GM19025 (cell line): ENCODE measurements around the gene ASTN2.

Experiments used
- ATAC-seq: cut with Tn5 transposase; IDR thresholded peaks from one replicate; pipeline ENCODE4 v1.9.1; 2021; ENCODE audit warnings: mild to moderate bottlenecking, low read depth, moderate library complexity; ENCODE audit not compliant: unreplicated experiment

Gene ASTN2

DNA sequence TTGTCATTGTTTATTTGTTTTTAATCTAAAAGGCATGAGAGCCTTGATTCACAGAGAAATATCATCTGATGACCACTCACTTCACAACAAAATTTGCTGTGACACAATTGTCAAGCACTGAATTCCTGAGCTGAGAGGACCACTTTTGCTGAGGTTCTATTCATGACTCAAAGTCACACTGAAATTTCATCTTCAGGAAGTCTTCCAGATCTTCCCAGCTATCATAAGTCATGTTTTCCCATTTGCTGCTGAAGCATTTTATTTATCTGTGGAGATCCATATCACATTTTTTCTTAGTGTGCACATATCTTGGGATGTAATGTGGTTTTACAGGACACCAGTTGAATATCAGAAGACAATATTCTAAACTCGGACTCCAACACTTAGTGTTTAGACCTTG lies 982.8 kb downstream of the ASTN2 start:
- no peak for ATAC-seq

DNA sequence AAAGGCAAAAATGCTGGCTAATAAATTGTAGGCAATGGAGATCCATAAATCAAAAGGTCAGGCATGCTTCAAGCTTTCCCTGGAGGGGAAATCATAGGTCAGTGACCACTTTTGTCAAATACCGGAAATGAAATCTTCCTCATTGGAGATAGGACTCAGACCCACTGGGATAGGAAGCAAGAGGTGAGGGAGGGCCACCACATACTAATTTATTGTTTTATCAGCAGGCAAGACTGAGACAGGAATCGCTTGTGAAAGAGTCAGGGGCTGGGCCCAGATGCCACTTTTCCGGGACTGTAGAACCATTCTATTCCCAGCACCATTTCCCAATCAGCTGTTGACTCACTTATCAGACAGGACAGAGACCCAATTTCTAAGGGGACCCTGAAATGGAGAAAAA lies 984.0 kb downstream of the ASTN2 start:
- no peak for ATAC-seq

DNA sequence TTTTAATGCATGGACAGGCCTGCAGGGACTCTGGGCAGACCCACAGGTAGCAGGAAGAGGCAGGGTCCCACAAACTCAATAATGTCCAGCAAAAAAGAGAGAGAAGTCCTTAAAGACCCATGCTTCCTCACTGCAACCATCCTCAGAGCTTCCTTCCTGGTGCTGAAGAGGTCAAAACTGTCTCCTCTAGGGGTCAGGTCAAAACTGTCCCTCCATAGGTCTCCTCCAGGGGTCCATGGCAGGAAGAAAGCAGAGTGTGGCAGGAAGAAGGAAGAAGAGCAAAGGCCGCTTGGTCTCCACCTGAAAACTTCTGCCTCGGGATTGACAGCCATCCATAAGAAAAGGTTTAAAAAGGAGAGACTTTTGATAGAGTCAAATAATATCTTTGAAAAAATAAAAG lies 989.6 kb downstream of the ASTN2 start:
- ATAC-seq = no peak

DNA sequence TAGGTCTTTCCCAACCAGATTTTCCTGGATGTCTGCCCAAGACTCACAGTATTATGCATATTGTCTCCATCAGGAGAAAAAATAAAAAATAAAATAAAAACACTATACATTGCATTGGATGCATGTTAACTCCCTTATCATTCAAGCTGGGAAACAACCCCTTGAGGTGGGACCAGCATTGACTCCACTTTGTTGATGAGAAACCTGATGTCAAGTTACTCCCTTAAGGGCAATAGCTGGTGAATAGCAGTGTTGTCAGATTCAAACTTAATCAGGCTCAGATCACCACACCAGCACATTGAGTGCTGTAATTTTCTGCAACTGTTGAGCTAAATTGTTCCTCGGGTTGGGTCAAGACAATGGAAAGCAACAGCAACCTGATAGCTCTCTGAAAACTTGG lies 991.7 kb downstream of the ASTN2 start:
- ATAC-seq = no peak

DNA sequence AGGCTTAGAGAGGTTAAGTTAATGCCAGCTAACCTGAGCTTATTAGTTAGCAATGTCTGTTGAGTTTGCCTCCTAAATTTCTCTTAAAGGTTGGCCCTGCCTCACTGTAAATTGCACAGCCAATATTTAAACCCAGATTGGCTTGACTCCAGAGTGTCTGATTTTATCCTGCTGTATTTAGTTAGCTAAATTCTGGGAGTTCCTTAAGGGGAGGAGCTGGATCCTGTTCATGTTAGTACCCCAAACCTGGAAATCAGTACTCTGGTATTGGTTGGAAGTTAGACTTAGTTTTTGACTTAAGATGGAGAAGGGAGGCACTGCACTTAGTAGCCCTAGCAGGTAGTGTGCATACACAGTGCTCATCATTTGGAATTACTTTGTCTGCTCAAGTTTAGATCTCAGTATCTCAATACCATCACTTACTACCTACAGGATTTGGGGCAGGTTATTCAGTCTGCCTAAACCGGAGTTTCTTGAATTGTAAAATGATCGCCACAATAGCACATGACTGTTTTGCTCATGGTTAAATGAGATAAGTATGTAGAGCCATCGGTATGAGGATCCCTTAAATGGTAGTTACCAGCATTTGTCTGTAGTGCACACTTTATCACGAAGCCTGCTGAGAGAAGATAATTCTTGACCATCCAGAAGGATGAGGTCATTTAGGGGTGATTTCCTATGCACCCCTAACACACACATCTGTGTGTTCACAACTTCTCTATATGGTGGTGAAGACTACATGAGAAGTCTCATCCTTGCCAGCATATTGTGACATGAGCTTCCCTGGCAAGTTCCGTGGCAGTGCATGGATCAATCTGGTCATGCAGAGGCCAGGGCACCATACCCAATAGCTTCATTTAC lies 992.5 kb downstream of the ASTN2 start:
- no peak for ATAC-seq

DNA sequence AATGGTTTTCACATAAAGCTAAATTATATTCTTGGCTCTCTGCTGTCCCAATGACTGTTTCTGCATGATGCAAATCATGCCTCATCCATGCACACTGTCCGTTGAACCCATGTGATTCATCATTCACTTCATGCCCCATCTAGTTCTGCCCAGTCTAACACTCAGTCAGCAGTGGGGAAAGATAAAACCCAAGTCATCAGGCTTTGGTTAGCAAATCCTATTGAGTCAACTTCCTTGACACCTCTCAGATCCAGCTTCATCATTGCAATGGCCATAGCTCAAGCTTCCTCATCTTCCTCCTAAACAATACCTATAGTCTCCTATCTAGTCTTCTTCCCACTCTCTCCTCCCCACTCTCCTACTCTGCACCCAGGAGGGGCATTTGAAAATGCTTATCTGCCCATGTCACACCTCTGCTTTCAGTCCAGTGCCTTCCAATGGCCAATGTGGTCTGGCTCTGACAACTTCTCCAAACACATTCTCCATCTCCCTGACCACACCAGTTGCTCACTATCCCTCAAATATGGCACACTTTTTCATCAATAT lies 993.8 kb downstream of the ASTN2 start:
- no peak for ATAC-seq

DNA sequence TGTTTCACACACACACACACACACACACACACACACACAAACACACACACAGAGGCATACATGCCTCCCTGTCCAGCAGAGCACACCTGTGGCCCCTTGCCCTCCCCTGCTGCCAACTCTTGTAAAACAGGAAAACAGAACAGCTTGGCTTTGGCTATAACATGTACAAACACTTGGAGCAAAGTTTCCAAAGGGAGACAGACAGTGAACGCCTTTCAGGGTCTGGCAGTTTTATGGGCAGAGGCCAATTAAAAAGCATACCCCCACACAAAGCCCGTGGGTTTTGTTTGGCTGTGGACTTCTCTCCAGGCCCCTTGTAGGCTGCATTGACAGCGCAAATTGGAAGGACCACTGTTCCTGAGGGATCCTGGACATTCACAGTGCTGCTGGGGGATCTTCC lies 995.7 kb downstream of the ASTN2 start:
- ATAC-seq = no peak

DNA sequence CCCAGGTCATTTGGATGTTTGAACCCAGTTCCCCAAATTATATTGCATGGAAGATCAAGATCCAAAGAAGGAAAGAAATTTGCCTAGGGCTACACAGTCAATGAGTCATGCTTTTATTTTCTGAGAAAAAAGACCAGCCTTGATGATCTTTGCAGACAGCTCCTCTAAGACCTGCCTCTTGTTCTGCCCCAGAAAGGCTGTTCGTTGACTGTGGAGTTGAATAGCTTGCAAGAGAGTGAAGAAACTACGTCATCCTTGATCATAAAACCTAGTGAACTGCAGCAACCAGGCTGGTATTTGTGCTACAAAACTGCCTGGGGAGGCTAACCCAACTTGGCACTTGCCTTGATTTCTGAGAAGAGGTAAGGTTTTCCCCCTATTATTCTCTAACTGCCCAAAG lies 997.4 kb downstream of the ASTN2 start:
- ATAC-seq = no peak

DNA sequence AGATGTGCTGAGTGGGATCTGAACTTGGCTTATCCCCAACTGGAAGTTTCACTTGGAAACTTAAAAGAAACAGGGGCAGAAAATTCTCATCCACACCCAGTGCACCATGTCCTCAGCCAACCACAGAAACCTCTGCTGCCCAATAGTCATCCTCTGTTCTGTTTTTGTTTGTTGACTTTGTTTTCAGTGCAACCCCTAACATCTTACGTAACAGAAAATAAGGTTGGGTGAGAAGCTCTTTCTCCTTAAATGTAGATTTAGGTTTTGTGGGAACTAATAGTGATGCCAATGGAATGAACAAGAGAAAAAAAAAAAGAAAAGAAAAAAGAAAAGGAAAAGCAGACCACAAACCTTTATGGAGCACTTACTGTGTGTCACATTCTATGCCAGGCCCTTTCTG lies 998.4 kb downstream of the ASTN2 start:
- no peak for ATAC-seq

DNA sequence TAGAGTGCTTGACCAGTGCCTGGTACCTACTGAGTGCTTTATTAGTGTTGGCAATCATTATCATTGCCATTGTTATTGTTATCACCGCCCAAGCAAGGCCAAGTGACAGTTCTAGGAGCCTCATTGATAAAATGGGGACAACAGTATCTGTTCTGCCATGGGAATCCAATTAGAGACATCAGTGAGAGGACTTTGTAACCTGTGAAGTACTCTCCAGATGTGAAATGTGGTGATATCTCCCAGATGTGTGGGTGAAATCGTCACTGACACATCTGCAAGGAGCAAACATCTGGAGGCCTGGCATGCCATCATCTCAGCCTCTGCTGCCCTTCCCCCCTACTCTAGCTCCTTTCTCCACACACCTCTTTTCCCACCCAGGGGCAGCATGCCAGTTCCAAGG lies 1000.5 kb downstream of the ASTN2 start:
- no peak for ATAC-seq

DNA sequence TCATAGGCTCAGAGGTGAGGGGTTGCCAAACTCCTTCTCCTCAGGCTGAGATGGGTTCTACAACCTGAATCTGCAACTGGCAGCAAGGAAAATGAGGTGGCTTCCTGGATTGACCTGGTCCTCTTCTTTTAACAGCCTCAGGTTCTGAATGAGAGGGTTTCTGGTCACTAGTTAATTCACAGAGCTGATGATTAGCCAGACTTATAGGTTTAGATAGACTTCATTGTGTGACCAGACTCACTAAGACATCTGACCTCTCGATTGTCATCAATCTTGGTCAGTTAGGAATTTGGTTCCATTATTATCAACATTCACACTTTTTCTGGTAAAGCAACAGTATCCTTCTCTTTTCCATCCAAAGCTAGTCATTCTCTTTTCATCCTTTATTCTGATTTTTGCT lies 1003.4 kb downstream of the ASTN2 start:
- ATAC-seq = no peak

DNA sequence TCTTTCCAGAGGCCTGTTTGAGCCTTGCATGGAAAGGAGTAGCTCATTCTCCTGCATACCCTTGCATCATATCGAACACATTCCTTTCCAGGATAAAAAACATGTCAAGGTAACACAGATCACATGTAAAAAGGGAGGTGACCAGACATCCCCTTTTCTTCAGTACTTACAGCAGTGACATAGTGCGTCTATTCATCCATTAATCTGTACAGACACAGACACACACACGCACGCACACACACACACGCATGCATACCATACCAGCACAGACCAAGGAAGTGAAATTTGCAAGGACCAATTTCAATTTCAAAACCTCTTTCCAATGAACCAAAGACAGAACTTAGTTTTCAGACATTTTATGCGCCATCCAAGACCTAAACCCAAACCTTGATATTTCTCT lies 1005.2 kb downstream of the ASTN2 start:
- ATAC-seq = no peak

DNA sequence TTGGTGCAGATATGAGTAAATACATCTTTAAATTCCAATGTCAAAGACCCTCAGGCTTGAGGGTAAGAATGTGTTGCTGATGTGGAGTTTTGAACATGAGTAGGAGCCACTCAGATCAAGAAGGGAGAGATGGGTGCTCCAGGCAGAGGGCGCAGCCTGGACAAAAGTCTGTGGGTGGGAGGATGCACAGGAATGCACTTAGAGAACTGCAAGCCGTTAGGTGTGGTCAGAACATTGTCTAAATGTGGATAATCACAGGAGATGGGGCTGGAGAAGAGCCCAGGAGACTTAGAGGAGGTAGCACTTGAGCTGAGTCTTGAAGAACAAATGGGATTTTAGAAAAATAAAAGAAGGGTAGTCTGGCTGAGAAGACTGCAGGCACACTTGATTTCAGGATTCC lies 1005.7 kb downstream of the ASTN2 start:
- no peak for ATAC-seq

DNA sequence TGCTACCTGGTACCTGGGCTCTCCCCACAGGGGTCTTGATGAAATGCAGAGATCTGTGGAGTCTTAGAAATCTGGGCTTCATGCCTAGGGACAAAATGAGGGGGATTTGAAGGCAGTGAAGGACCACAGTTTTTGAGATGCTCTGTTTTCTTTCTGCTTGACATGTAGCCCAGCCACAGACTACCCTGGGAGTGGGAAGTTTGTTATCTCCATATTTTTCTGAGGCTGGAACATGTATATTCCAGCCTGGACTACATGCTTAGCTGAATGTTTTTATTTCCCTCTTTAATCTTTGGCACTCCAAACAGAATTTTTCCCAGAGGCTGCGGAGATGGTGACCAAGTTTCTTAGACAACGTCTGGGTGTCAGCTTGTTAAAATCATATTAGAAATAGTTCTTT lies 1008.4 kb downstream of the ASTN2 start:
- ATAC-seq = no peak

DNA sequence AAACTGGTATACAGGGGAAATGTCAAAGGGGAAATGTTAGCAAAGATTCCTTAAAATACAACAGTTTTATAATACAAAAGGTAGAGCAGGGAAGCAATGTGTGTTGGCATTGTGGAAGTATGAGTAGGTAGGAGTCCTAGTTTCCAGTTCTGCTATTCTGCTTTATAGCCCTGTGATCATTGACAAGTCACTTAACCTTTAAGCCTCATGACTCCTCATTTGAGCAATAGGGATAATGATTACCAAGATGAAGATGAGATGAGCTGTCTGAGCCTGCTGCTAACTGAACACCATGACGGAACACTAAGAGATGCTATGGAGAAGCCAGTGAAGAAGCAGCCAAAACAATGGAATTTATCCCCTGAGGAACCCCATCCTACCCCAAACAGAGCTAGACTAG lies 1009.5 kb downstream of the ASTN2 start:
- no peak for ATAC-seq

DNA sequence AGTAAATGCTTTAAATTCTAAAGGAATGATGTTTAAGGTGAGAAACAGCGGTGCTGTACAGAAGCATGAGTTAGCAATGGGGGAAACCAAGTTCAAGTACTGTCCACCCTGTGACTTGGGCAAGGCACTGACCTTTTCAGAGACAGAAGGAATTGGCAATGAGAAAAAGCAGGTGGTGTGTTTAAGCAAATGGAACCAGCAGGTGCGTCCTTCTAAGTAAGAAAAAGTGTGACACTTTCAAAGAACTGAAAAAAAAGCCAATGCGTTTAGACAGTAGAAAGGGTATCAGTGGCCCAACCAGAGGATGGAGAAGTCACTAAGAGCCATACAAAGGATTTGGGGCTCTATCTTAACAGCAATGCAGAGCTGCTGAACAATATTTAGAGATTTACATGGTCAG lies 1010.6 kb downstream of the ASTN2 start:
- no peak for ATAC-seq

DNA sequence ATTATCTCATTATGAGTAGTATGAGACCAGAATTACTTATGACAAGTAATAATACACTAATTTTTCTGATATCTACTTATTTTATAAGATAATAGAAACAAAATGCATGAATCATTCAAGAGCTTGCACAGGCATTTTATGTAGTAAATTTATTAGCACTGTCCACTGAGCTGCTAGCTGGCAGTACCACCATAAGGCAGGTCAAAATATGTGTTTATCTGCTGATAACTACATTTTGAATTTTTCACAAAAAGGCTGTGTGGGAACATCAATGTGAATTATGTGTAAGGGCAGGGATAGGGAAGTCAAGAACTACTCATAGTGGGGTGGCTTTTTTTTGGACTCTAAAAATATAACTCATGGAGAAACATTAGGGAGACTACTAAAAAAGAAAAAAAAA lies 1011.7 kb downstream of the ASTN2 start:
- ATAC-seq = no peak

DNA sequence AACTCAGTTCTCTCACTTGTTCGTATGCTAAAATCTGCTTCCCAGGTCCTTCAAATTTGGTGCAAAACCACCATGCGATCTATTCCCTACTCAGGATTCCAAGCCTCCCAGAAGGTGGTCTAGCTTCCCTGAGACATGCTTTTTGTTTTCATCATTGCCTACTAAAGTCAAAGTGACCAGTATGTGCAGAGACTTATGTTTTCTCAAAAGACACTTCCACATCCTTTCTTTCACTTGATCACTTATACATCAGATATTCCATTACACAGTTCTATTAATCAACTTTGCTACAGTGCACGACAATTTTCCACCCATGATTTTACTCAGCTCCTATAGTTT lies 1019.2 kb downstream of the ASTN2 start:
- ATAC-seq = no peak

DNA sequence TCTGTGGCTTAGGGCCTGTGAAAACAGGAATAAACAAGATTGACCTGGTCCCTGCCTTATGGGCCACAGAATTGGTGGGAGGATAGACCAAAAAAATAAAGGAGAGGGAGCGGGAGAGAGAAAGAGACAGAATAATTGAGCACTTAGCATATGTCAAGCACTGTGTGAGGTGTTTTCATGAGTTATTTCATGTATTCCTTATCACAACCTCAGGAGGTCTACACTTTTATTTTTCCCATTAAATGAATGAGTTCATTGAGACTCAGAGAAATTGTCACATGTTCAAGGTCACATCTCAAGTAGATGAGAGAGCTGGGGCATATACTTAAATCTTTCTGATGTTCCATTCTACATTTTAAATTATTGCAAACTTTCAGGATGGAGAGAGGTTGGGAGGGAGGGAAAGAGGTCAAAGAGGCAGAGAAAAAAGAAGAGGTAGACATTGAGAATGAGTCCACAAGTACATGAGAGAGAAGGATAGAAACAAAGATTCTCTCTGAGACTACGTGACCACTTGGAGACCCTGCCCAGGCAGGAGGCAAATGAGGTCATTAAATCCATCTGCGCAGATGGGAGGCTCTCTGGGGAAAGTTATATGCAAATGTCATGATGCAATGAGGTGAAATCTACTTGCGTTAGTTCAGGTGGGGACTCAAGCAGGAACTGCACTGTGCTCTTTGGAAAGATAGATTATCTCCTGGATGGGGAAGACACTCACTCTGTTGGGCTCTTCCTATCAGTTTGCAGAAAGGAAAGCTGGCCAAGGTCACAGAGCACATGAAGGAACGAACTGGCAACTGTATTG lies 1019.8 kb downstream of the ASTN2 start:
- no peak for ATAC-seq

DNA sequence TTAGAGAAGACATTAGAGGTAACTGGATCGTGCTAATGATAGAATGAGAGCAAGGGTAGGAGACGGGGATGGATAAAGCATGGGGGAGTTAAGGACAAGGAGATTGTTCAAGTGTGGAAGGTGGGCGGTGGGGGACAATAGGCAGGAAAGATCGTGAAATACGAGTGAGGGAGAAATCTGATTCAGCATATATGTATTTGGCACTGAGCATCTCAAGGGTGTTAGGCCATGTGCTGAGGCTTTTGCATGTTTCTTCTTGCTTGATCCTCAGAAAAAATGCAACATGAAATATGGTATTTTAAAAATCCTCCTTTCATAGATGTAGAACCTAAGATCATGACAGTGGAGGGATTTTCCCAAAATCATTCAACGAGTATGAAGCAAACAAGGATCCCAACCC lies 1020.8 kb downstream of the ASTN2 start:
- ATAC-seq = no peak

DNA sequence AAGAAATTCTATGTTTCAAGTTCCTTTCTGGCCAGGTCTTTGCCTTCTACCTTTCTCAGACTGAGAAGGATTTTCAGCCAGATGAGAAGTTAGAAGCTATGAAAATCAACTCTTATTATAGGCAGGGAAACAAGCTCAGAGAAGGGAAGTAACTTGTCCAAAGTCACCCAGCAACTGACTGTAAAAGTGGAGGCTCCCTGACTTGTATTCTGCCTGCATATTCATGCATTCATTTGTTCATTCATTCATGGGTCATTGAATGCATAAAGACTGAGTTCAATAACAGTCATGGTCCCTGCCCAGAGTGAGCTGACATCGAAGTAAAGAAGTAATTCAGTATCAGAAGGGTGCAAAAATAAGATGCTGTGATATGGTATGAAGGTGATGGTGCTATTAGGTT lies 1021.7 kb downstream of the ASTN2 start:
- ATAC-seq = no peak
